DND-41 (cell line): Measurements from ENCODE around the gene PSTPIP2.

Experiments
- ATAC-seq: fragments of 200-7000 bp; cut with Tn5 transposase; 3 replicates; pipeline ENCODE4 v1.9.1; 2021; ENCODE audit warnings: low read depth; ENCODE audit not compliant: insufficient read depth
- DNase-seq: peaks from one replicate; pipeline ENCODE4 v3.0.0-alpha.2; 2020
- H2AFZ ChIP-seq: 2 replicates; pipeline ENCODE4 v1.6.0; 2012; ENCODE audit warnings: low read depth, low read length
- H3K27ac ChIP-seq: 2 replicates; pipeline ENCODE4 v1.5.1; 2012; ENCODE audit warnings: low read length, inconsistent platforms
- H3K27me3 ChIP-seq: fragments of 200-600 bp; sonication (generic); 2 replicates; pipeline ENCODE4 v1.6.0; 2012; ENCODE audit warnings: low read length, mild to moderate bottlenecking, inconsistent platforms; ENCODE audit not compliant: insufficient read depth, poor library complexity
- H3K36me3 ChIP-seq: 2 replicates; pipeline ENCODE4 v1.5.1; 2012; ENCODE audit warnings: low read length, inconsistent platforms; ENCODE audit not compliant: insufficient read depth
- H3K4me1 ChIP-seq: 2 replicates; pipeline ENCODE4 v1.5.1; 2012; ENCODE audit warnings: mild to moderate bottlenecking, low read length; ENCODE audit not compliant: insufficient read depth
- H3K4me2 ChIP-seq: 2 replicates; pipeline ENCODE4 v1.6.0; 2012; ENCODE audit warnings: mild to moderate bottlenecking, moderate library complexity, low read length, inconsistent platforms; ENCODE audit not compliant: insufficient read depth
- H3K4me3 ChIP-seq, 2 experiments: fragments of 200-600 bp in 1 of 2; shearing (Covaris generic) in 1 of 2; 2 replicates each; pipeline ENCODE4 v1.5.1; 2012 to 2016; ENCODE audit warnings: inconsistent platforms in 2 of 2, low read length in 2 of 2, mild to moderate bottlenecking in 2 of 2, low read depth in 1 of 2, moderate library complexity in 1 of 2
- H3K79me2 ChIP-seq: 2 replicates; pipeline ENCODE4 v1.6.0; 2012; ENCODE audit warnings: low read length, inconsistent platforms; ENCODE audit not compliant: insufficient read depth
- H3K9ac ChIP-seq: 2 replicates; pipeline ENCODE4 v1.6.0; 2012; ENCODE audit warnings: low read depth, mild to moderate bottlenecking, inconsistent platforms, low read length, moderate library complexity
- H3K9me3 ChIP-seq: 2 replicates; pipeline ENCODE4 v1.5.1; 2012; ENCODE audit warnings: low read length, moderate library complexity, mild to moderate bottlenecking, inconsistent platforms; ENCODE audit not compliant: insufficient read depth, severe bottlenecking
- H4K20me1 ChIP-seq: 2 replicates; pipeline ENCODE4 v1.6.0; 2012; ENCODE audit warnings: low read length; ENCODE audit not compliant: insufficient read depth
- CTCF ChIP-seq: IDR thresholded peaks from 2 replicates; pipeline ENCODE4 v1.5.1; 2012; ENCODE audit warnings: borderline replicate concordance, low read length, moderate library complexity, mild to moderate bottlenecking; ENCODE audit not compliant: poor library complexity, severe bottlenecking; ENCODE audit errors: extremely low read depth
- EZH2 ChIP-seq: IDR thresholded peaks from 3 replicates; pipeline ENCODE4 v1.6.1; 2012; ENCODE audit warnings: borderline replicate concordance, low read depth, mild to moderate bottlenecking, moderate library complexity, low read length, inconsistent platforms; ENCODE audit not compliant: severe bottlenecking

The PSTPIP2 gene

GRCh38 chr18:45998244-45998643 lies 73.8 kb downstream of the PSTPIP2 start:
- Histone ChIP-seq H3K9me3 (peaks cover 9% of the 10 kb centered on the region), H3K4me2 (no peak overlapping the region), H3K9ac (no peak overlapping the region), H3K4me1 (peaks cover 43% of the 10 kb centered on the region), H4K20me1 (no peaks in the 10 kb centered on the region), H3K36me3 (no peaks in the 10 kb centered on the region), H3K4me3 (no peak overlapping the region), H3K27me3 (no peaks in the 10 kb centered on the region), H3K79me2 (no peaks in the 10 kb centered on the region), H3K27ac (peak overlapping the region; percentile 50), H2AFZ (no peak overlapping the region)
- ATAC-seq (peak; percentile 73), DNase-seq (peak; percentile 37)
- TF ChIP-seq EZH2 (no peak), CTCF (no peak)

- peak; percentile 75 for ATAC-seq
Observed at GRCh38 chr18:45997700-45998151, 74.3 kb downstream of the PSTPIP2 start.

GRCh38 chr18:45995461-45995860 lies 76.6 kb downstream of the PSTPIP2 start:
- no peak overlapping the region for H2AFZ ChIP-seq
- DNase-seq = no peak
- no peaks in the 10 kb centered on the region for H3K9me3 ChIP-seq
- ATAC-seq = no peak
- no peak overlapping the region for H3K27ac ChIP-seq
- H3K4me1 ChIP-seq = peaks cover 28% of the 10 kb centered on the region
- no peak overlapping the region for H3K9ac ChIP-seq
- no peak overlapping the region for H3K4me2 ChIP-seq
- no peaks in the 10 kb centered on the region for H3K79me2 ChIP-seq
- TF ChIP-seq CTCF (no peak), EZH2 (no peak)
- H4K20me1 ChIP-seq = no peaks in the 10 kb centered on the region
- no peak overlapping the region for H3K4me3 ChIP-seq
- H3K36me3 ChIP-seq = no peaks in the 10 kb centered on the region
- H3K27me3 ChIP-seq = no peaks in the 10 kb centered on the region

More at GRCh38 chr18:45997700-45998151, 74.3 kb downstream of the PSTPIP2 start:
- H3K36me3 ChIP-seq = no peaks in the 10 kb centered on the region
- H4K20me1 ChIP-seq = no peaks in the 10 kb centered on the region
- no peaks in the 10 kb centered on the region for H3K79me2 ChIP-seq
- TF ChIP-seq CTCF (no peak), EZH2 (no peak)
- peaks cover 43% of the 10 kb centered on the region for H3K4me1 ChIP-seq
- no peaks in the 10 kb centered on the region for H3K27me3 ChIP-seq
- H3K4me2 ChIP-seq = 0 out of 2 replicates have a peak overlapping the region, but pooled peaks have one; percentile 10
- peak overlapping the region; percentile 53 for H2AFZ ChIP-seq
- H3K9me3 ChIP-seq = peaks cover 6% of the 10 kb centered on the region
- H3K9ac ChIP-seq = no peak overlapping the region; the same call in 1 of the 2 replicates
- DNase-seq = peak; percentile 38
- H3K4me3 ChIP-seq = no peak overlapping the region
- peak overlapping the region; percentile 50 for H3K27ac ChIP-seq
